Activated CD4-positive, alpha-beta memory T cell treated with anti-CD3 and anti-CD28 coated beads, Interleukin-2, amount 10 ng/mL, durations not matched to agents 7 days and 5 days (primary cell): ENCODE measurements around the gene ZBED6. TPM values are rescaled to one million over a fixed set of nuclear protein-coding genes. Genes with fewer than 3 reads are reported as not detected.
"Not testable (repeated sequence)": the region's sequence is repeated elsewhere in the genome, so short reads cannot be mapped to it uniquely, and the experiment has no call there.

ENCODE experiments used
- CTCF ChIA-PET: fragments of 350-600 bp; sonication (Branson Sonifier 250); formaldehyde crosslinking; loops from one replicate; lab custom pipeline; 2021; ENCODE audit warnings: antibody characterized with exemption, inconsistent platforms; lab: Charles Lee
- POLR2A ChIA-PET: fragments of 350-600 bp; sonication (Branson Sonifier 250); formaldehyde crosslinking; loops from one replicate; lab custom pipeline; 2021; ENCODE audit warnings: antibody characterized with exemption; lab: Charles Lee
- DNase-seq: peaks from one replicate; pipeline ENCODE4 v3.0.0-alpha.2; 2020
- H3K27ac Mint-ChIP-seq: one replicate; pipeline ENCODE4 v1.8.0; 2021; ENCODE audit warnings: mild to moderate bottlenecking, mixed read lengths
- H3K27me3 Mint-ChIP-seq: one replicate; pipeline ENCODE4 v1.8.0; 2021; ENCODE audit warnings: mixed read lengths
- H3K36me3 Mint-ChIP-seq: one replicate; pipeline ENCODE4 v1.8.0; 2021; ENCODE audit warnings: low read depth, mixed read lengths
- H3K4me1 Mint-ChIP-seq: one replicate; pipeline ENCODE4 v1.8.0; 2021; ENCODE audit warnings: mixed read lengths
- H3K4me3 Mint-ChIP-seq: one replicate; pipeline ENCODE4 v1.8.0; 2021; ENCODE audit warnings: mild to moderate bottlenecking, mixed read lengths
- H3K9me3 Mint-ChIP-seq: one replicate; pipeline ENCODE4 v1.8.0; 2021; ENCODE audit warnings: mixed read lengths
- total RNA-seq, 2 experiments: library from RNA; stranded (reverse); gene quantifications; one replicate each; pipeline ENCODE4 v1.2.3, GENCODE V29; 2021

ZBED6 gene
- total RNA-seq, 2 experiments from 2014 or later: 18.4 to 19.5 TPM

DNA sequence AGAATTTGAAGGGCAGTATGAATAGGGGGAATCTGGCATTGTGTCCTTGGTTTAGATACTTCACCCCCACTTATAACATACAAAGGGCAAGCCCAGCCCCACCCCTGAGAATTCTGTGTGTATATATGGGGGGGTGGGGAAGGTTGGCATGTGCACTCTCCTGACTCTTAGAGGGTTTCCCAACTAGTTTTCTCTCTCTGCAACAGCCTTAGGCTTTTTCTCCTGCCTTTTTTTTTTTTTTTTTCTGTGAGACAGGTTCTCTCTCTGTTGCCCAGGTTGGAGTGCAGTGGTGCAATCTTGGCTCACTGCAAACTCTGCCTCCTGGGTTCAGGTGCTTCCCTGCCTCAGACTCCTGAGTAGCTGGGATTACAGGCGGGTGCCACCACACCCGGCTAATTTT is 2.9 kb upstream of the ZBED6 start:
- H3K27ac Mint-ChIP-seq: no peak overlapping the region
- DNase-seq: no peak
- H3K4me3 Mint-ChIP-seq: no peak overlapping the region
- no peaks in the 10 kb centered on the region for H3K27me3 Mint-ChIP-seq
- no peaks in the 10 kb centered on the region for H3K9me3 Mint-ChIP-seq
- H3K4me1 Mint-ChIP-seq: peaks cover 19% of the 10 kb centered on the region
- CTCF ChIA-PET: no interaction called here
- H3K36me3 Mint-ChIP-seq: peaks cover 15% of the 10 kb centered on the region
- POLR2A ChIA-PET: interaction anchor here (0.8 to 2.1 kb wide), 2 partner anchors 8 to 27 kb away, joined by 3 to 13 read pairs; partner anchors contain the start of gene LAX1

DNA sequence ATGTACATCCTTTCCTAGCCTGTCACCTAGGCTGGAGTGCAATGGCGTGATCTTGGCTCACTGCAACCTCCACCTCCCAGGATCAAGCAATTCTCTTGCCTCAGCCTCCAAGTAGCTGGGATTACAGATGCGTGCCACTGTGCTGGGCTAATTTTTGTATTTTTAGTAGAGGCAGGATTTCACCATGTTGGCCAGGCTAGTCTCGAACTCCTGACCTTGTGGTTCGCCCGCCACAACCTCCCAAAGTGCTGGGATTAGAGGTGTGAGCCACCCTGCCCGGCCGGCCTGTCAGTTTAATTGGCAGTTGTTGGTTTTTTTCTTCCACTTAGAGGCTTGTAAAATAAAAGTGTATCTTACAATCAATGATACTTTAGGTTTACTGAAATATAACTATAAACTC is 1.9 kb upstream of the ZBED6 start:
- peaks cover 26% of the 10 kb centered on the region for H3K36me3 Mint-ChIP-seq
- not testable (repeated sequence) for DNase-seq, H3K27ac Mint-ChIP-seq, H3K27me3 Mint-ChIP-seq, H3K4me3 Mint-ChIP-seq, H3K9me3 Mint-ChIP-seq
- peaks cover 30% of the 10 kb centered on the region for H3K4me1 Mint-ChIP-seq
- ChIA-PET CTCF (interaction anchor here (1.4 kb wide), 1 partner anchor 9 kb away, joined by 3 read pairs; no protein-coding TSS in a partner anchor), POLR2A (interaction anchor here (0.8 to 1.5 kb wide), 2 partner anchors 9 to 61 kb away, joined by 3 read pairs; no protein-coding TSS in a partner anchor)

DNA sequence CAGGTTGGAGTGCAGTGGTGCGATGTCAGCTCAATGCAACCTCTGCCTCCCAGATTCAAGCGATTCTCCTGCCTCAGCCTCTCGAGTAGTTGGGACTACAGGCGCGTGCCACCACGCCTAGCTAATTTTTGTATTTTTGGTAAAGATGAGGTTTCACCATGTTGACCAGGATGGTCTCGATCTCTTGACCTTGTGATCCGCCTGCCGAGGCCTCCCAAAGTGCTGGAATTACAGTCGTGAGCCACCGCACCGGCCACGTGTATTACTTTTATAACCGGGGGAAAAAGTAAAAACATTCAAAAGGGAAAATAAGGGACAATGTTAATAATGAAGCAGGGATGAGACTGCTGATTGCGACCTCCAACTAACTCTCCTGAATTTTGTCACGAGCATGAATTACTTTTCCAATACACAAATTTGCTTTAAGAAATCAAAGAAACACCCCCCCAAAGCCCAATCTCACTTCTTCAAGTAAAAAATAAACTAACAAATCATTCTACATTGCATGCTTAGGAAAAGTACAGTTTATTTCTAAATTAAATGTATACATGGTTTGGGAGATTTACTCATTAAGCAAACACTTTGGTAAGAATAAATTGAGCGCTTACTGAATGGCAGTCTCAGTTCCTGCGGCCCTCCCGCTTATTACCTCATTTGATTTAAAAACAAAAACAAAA is 521 bp upstream of the ZBED6 start:
- ChIA-PET POLR2A (interaction anchor here (0.9 to 1.8 kb wide), 3 partner anchors 29 to 30 kb away, joined by 3 to 16 read pairs (median 5); partner anchors contain the start of gene LAX1), CTCF (interaction anchor here (0.7 kb wide), 1 partner anchor 28 kb away, joined by 3 read pairs; no protein-coding TSS in a partner anchor)
- Mint-ChIP-seq H3K9me3 (no peaks in the 10 kb centered on the region), H3K27ac (peak overlapping the region; percentile 95), H3K4me1 (peaks cover 42% of the 10 kb centered on the region), H3K27me3 (no peaks in the 10 kb centered on the region), H3K4me3 (peak overlapping the region; percentile 99), H3K36me3 (peaks cover 39% of the 10 kb centered on the region)
- no peak for DNase-seq

DNA sequence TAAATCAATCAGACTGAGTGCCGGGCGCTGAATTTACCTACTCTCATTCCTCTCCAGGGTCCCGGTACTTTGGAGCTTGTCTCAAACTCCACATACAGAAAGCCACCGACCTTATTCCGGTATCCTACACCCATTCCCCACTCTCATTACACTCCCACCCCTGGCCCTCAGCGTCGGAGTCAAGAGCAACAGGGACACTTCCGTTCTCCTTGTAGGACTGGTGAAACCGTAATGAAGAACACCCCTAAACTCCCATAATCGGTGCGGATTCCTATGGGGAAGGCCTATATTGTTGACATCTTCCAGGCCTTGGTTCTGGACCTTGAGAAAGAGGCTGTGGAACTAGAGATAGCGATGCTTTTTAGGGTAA is 798 bp downstream of the ZBED6 start:
- H3K36me3 Mint-ChIP-seq: peaks cover 45% of the 10 kb centered on the region
- H3K9me3 Mint-ChIP-seq: no peaks in the 10 kb centered on the region
- peak overlapping the region; percentile 98 for H3K27ac Mint-ChIP-seq
- H3K27me3 Mint-ChIP-seq: no peaks in the 10 kb centered on the region
- ChIA-PET CTCF (no interaction called here), POLR2A (interaction anchor here (1.1 to 1.8 kb wide), 2 partner anchors 31 to 170 kb away, joined by 4 to 16 read pairs; partner anchors contain the start of genes ATP2B4 and LAX1)
- peaks cover 49% of the 10 kb centered on the region for H3K4me1 Mint-ChIP-seq
- DNase-seq: peak; percentile 42
- H3K4me3 Mint-ChIP-seq: peak overlapping the region; percentile 99

DNA sequence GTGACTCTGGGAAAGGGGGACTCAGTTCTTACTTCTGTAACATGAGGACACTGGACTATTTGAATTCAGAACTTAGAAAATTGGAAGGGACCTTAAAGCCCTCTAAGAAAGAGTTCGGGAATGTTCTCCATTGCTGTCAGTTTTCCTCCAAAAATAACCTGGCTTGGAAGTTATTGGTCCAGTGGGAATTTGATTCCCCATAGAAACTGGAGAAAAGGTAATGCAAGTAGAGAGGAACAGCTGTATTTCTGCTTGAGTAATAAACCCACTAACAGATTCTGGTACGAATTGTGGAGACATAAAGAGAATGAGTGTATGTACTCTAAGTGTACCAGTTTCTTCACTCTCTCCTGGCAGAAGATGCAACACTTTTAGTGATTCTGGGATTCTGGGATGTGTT is 1.8 kb downstream of the ZBED6 start:
- DNase-seq: no peak
- ChIA-PET POLR2A (interaction anchor here (1.8 kb wide), 1 partner anchor 32 kb away, joined by 16 read pairs; the partner anchor contains the start of gene LAX1), CTCF (no interaction called here)
- Mint-ChIP-seq H3K4me1 (peaks cover 50% of the 10 kb centered on the region), H3K4me3 (peak overlapping the region; percentile 45), H3K27ac (no peak overlapping the region), H3K9me3 (no peaks in the 10 kb centered on the region), H3K36me3 (peaks cover 51% of the 10 kb centered on the region), H3K27me3 (no peaks in the 10 kb centered on the region)

DNA sequence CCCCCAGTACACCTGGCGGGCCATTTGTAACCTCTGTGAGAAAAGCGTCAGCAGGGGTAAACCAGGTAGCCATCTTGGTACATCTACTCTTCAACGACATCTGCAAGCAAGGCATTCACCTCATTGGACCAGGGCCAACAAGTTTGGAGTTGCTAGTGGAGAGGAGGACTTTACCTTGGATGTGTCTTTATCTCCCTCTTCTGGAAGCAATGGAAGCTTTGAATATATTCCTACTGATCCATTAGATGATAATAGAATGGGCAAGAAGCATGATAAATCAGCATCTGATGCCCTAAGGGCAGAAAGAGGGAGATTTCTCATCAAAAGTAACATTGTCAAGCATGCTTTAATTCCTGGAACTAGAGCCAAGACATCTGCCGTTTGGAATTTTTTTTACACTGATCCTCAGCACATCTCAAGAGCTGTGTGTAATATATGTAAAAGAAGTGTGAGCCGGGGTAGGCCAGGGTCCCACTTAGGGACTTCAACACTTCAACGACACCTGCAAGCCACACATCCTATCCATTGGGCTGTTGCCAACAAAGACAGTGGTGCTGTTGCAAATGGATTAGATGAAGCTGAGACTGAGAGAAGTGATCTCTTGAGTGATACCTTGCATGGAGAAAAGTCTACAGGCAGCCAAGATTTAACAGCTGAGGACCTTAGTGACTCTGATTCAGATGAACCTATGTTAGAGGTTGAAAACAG is 2.7 kb downstream of the ZBED6 start:
- peaks cover 54% of the 10 kb centered on the region for H3K4me1 Mint-ChIP-seq
- H3K36me3 Mint-ChIP-seq: peaks cover 59% of the 10 kb centered on the region
- H3K4me3 Mint-ChIP-seq: no peak overlapping the region
- no peak for DNase-seq
- ChIA-PET CTCF (no interaction called here), POLR2A (no interaction called here)
- no peaks in the 10 kb centered on the region for H3K27me3 Mint-ChIP-seq
- no peaks in the 10 kb centered on the region for H3K9me3 Mint-ChIP-seq
- no peak overlapping the region for H3K27ac Mint-ChIP-seq

DNA sequence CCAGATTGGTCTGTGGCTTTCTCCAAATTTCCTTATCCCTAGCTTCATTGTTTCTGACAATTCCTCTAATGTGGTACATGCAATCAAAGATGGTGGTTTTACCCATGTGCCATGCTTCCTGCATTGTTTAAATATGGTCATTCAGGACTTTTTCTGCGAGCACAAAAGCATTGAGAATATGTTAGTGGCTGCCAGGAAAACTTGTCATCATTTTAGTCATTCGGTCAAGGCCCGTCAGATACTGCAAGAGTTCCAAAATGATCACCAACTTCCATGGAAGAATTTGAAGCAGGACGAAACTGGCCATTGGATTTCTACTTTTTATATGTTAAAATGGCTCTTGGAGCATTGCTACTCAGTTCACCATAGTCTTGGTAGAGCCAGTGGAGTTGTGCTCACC is 3.7 kb downstream of the ZBED6 start:
- Mint-ChIP-seq H3K27ac (no peak overlapping the region), H3K4me1 (peaks cover 57% of the 10 kb centered on the region), H3K4me3 (no peak overlapping the region), H3K27me3 (no peaks in the 10 kb centered on the region), H3K9me3 (no peaks in the 10 kb centered on the region), H3K36me3 (peaks cover 69% of the 10 kb centered on the region)
- CTCF ChIA-PET: no interaction called here
- POLR2A ChIA-PET: no interaction called here
- DNase-seq: no peak

DNA sequence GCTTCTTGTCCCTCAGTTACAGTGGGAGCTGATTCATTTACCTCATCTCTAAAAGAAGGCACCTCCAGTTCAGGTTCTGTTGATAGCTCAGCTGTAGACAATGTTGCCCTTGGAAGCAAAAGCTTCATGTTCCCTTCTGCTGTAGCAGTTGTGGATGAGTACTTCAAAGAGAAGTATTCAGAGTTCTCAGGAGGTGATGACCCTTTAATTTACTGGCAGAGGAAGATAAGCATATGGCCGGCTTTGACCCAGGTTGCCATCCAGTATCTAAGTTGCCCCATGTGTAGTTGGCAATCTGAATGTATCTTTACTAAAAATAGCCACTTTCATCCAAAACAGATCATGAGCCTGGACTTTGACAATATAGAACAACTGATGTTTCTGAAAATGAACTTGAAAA is 4.5 kb downstream of the ZBED6 start:
- POLR2A ChIA-PET: interaction anchor here (1.3 kb wide), 1 partner anchor 36 kb away, joined by 7 read pairs; no protein-coding TSS in a partner anchor
- H3K4me3 Mint-ChIP-seq: no peak overlapping the region
- peaks cover 55% of the 10 kb centered on the region for H3K4me1 Mint-ChIP-seq
- H3K27me3 Mint-ChIP-seq: no peaks in the 10 kb centered on the region
- CTCF ChIA-PET: no interaction called here
- H3K36me3 Mint-ChIP-seq: peaks cover 76% of the 10 kb centered on the region
- no peak for DNase-seq
- no peaks in the 10 kb centered on the region for H3K9me3 Mint-ChIP-seq
- H3K27ac Mint-ChIP-seq: no peak overlapping the region

DNA sequence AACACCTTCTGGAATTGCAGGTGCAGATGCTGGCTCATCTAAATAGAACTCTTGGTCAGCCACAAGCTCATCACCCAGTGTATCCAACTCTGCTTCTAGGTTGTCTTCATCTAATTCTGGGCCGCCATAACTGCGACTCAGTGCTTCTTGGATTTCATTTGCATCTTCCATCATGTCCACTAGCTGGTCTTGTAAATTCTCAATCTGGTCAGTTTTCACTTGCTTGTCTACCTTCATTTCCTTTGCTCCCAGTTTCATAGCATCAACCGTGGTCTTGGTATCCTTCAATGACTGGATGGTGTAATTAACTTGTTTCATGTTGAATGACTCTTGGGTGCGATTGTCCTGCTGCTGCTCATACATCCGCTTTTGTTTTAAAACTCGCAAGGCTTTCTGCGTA is 10.3 kb downstream of the ZBED6 start:
- no peaks in the 10 kb centered on the region for H3K9me3 Mint-ChIP-seq
- peaks cover 21% of the 10 kb centered on the region for H3K4me1 Mint-ChIP-seq
- no peak for DNase-seq
- H3K27ac Mint-ChIP-seq: no peak overlapping the region
- ChIA-PET CTCF (no interaction called here), POLR2A (no interaction called here)
- no peak overlapping the region for H3K4me3 Mint-ChIP-seq
- peaks cover 61% of the 10 kb centered on the region for H3K36me3 Mint-ChIP-seq
- no peaks in the 10 kb centered on the region for H3K27me3 Mint-ChIP-seq

DNA sequence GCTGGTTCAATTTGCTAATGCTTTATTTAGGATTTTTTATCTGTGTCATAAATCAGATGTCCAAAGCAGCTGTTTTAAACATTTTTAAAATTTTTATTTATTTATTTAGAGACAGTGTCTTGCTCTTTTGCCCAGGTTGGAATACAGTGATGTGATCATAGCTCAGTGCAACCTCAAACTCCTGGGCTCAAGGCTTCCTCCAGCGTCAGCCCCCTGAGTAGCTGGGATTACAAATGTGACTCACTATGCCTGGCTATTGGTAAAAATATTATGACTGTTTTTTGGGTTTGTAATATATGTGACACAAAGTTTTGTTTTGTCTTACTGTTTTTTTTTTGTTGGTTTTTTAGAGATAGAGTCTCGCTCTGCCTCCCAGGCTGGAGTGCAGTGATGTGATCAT is 11.8 kb downstream of the ZBED6 start:
- H3K9me3 Mint-ChIP-seq: no peaks in the 10 kb centered on the region
- peaks cover 61% of the 10 kb centered on the region for H3K36me3 Mint-ChIP-seq
- CTCF ChIA-PET: interaction anchor here (1.0 kb wide), 1 partner anchor 42 kb away, joined by 5 read pairs; the partner anchor contains the start of gene LAX1
- no peak for DNase-seq
- POLR2A ChIA-PET: no interaction called here
- peaks cover 25% of the 10 kb centered on the region for H3K4me1 Mint-ChIP-seq
- H3K4me3 Mint-ChIP-seq: no peak overlapping the region
- H3K27me3 Mint-ChIP-seq: no peaks in the 10 kb centered on the region
- no peak overlapping the region for H3K27ac Mint-ChIP-seq

DNA sequence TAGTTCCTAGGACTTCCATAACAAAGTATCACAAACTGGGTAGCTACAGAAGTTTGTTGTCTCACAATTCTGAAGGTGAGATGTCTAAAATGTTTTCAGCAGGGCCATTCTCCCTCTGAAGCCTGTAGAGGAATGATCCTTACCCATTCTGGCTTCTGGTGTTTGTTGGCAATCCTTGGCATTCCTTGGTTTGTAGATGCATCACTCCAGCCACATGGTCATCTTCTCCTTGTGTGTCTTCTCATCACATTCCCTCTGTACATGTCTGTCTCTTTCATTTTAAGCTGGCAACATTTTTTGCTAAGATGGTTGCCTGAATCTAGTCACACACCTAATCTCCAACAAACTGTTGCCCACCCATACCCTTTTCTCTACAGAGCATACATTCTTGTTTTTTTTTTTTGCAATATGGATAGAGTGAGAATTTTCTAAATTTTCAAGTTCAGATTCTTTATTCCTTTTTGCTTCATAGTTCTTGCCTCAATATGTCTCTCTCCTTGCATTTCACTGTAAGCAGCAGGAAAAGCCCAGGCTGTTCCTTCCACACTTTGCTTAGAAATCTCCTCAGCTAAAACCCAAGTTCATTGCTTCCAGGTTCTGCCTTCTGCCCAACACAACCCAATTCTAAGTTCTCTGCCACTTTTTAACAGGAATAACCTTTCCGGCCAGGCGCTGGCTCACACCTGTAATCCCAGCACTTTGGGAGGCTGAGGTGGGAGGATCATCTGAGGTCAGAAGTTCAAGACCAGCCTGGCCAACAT is 18.3 kb downstream of the ZBED6 start:
- H3K4me1 Mint-ChIP-seq: peaks cover 9% of the 10 kb centered on the region
- H3K27ac Mint-ChIP-seq: no peak overlapping the region
- no peaks in the 10 kb centered on the region for H3K9me3 Mint-ChIP-seq
- DNase-seq: no peak
- POLR2A ChIA-PET: interaction anchor here (1.6 to 2.1 kb wide), 2 partner anchors 48 to 49 kb away, joined by 3 to 5 read pairs; partner anchors contain the start of gene LAX1
- no peak overlapping the region for H3K4me3 Mint-ChIP-seq
- H3K36me3 Mint-ChIP-seq: peaks cover 55% of the 10 kb centered on the region
- no peaks in the 10 kb centered on the region for H3K27me3 Mint-ChIP-seq
- CTCF ChIA-PET: no interaction called here

DNA sequence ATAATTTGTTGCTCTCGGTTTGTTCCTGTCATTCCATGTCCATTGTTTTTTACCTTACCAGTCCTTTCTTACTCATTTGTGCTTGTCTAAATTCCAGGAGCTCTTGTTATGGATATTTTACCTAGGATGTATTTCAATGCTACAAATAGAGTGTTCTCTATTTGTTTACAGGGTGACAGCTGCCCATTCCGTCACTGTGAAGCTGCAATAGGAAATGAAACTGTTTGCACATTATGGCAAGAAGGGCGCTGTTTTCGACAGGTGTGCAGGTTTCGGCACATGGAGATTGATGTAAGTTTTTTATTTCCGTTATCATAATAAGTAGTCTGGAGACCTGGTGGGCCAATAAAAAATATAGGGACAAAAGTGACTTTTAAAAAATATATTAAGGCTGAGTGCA is 23.0 kb downstream of the ZBED6 start:
- H3K27ac Mint-ChIP-seq: no peak overlapping the region
- H3K36me3 Mint-ChIP-seq: peaks cover 66% of the 10 kb centered on the region
- H3K4me3 Mint-ChIP-seq: no peak overlapping the region
- no peaks in the 10 kb centered on the region for H3K27me3 Mint-ChIP-seq
- H3K4me1 Mint-ChIP-seq: peaks cover 9% of the 10 kb centered on the region
- no peaks in the 10 kb centered on the region for H3K9me3 Mint-ChIP-seq
- ChIA-PET POLR2A (no interaction called here), CTCF (no interaction called here)
- no peak for DNase-seq
